ENCODE measurements around the gene CRTC3.

CRTC3 gene

GRCh38 chr15:90593499-90594158 is 63.9 kb downstream of the CRTC3 start:
- no peak overlapping the region for H3K4me3 ChIP-seq (ENCODE audit: control insufficient read depth, low read depth, low read length)
- TF ChIP-seq CTCF (conservative IDR thresholded peaks at IDR 0.05; ENCODE audit: control insufficient read depth, insufficient read depth, low read depth, low read length), result no peak
- no peak for DNase-seq (ENCODE audit: low read depth)

GRCh38 chr15:90594301-90594738 is 64.6 kb downstream of the CRTC3 start:
- no peak for DNase-seq (ENCODE audit: low read depth)
- H3K4me3 ChIP-seq (ENCODE audit: control insufficient read depth, low read depth, low read length), result no peak overlapping the region
- TF ChIP-seq CTCF (conservative IDR thresholded peaks at IDR 0.05; ENCODE audit: control insufficient read depth, insufficient read depth, low read depth, low read length), result no peak

- H3K4me3 ChIP-seq (ENCODE audit: control insufficient read depth, low read depth, low read length), result no peak overlapping the region
- no peak for DNase-seq (ENCODE audit: low read depth)
- no peak for TF ChIP-seq CTCF (conservative IDR thresholded peaks at IDR 0.05; ENCODE audit: control insufficient read depth, insufficient read depth, low read depth, low read length)
Measured at GRCh38 chr15:90595763-90596155, 66.0 kb downstream of the CRTC3 start.

GRCh38 chr15:90596943-90597342 is 67.2 kb downstream of the CRTC3 start:
- H3K4me3 ChIP-seq (ENCODE audit: control insufficient read depth, low read depth, low read length), result no peak overlapping the region
- no peak for TF ChIP-seq CTCF (conservative IDR thresholded peaks at IDR 0.05; ENCODE audit: control insufficient read depth, insufficient read depth, low read depth, low read length)
- DNase-seq (ENCODE audit: low read depth), result no peak

GRCh38 chr15:90597577-90597976 is 67.9 kb downstream of the CRTC3 start:
- DNase-seq (ENCODE audit: low read depth), result no peak
- no peak overlapping the region for H3K4me3 ChIP-seq (ENCODE audit: control insufficient read depth, low read depth, low read length)
- no peak for TF ChIP-seq CTCF (conservative IDR thresholded peaks at IDR 0.05; ENCODE audit: control insufficient read depth, insufficient read depth, low read depth, low read length)

GRCh38 chr15:90598031-90598577 is 68.4 kb downstream of the CRTC3 start:
- peak; percentile 33 for DNase-seq (ENCODE audit: low read depth)

More at GRCh38 chr15:90598031-90598577, 68.4 kb downstream of the CRTC3 start:
- H3K4me3 ChIP-seq (ENCODE audit: control insufficient read depth, low read depth, low read length), result no peak overlapping the region
- TF ChIP-seq CTCF (conservative IDR thresholded peaks at IDR 0.05; ENCODE audit: control insufficient read depth, insufficient read depth, low read depth, low read length), result peak; percentile 2
